ENCODE results near the gene SGF29. TPM values are rescaled to one million over a fixed set of nuclear protein-coding genes. Genes with fewer than 3 reads are reported as not detected.

Gene SGF29
- total RNA-seq, 1 donor = 11.9 TPM

GRCh38 chr16:28513484-28514181 lies 40.1 kb upstream of the SGF29 start:
- no peak for DNase-seq (ENCODE audit: low read depth)
- H3K4me3 ChIP-seq (ENCODE audit: low read depth, low read length) = no peak overlapping the region
- TF ChIP-seq, protein P1, sequence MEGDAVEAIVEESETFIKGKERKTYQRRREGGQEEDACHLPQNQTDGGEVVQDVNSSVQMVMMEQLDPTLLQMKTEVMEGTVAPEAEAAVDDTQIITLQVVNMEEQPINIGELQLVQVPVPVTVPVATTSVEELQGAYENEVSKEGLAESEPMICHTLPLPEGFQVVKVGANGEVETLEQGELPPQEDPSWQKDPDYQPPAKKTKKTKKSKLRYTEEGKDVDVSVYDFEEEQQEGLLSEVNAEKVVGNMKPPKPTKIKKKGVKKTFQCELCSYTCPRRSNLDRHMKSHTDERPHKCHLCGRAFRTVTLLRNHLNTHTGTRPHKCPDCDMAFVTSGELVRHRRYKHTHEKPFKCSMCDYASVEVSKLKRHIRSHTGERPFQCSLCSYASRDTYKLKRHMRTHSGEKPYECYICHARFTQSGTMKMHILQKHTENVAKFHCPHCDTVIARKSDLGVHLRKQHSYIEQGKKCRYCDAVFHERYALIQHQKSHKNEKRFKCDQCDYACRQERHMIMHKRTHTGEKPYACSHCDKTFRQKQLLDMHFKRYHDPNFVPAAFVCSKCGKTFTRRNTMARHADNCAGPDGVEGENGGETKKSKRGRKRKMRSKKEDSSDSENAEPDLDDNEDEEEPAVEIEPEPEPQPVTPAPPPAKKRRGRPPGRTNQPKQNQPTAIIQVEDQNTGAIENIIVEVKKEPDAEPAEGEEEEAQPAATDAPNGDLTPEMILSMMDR (IDR thresholded peaks at IDR 0.05; ENCODE audit: insufficient read depth, low read length) = no peak

DNA sequence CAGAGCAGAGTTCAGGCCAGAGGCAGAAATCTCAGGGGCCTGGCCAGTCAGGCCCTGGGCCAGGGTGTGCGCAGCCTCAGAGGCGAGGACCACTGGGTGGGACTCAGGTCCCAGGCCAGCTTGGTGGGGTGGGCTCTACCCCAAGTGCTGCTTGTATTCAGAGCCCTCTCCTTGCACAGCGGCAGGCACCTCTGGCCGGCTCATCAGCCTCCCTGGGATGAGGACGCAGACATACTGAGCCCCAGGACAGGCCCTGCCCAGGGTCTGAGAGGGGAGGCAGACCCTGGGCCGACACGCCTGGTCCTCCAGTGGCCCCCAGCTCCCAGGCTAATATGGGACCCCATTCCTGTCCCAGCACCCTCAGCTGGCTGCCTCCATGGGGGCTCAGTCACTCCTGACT lies 39.5 kb upstream of the SGF29 start:
- H3K4me3 ChIP-seq (ENCODE audit: low read depth, low read length) = no peak overlapping the region
- no peak for DNase-seq (ENCODE audit: low read depth)
- TF ChIP-seq, protein P1 (IDR thresholded peaks at IDR 0.05; ENCODE audit: insufficient read depth, low read length) = no peak

DNA sequence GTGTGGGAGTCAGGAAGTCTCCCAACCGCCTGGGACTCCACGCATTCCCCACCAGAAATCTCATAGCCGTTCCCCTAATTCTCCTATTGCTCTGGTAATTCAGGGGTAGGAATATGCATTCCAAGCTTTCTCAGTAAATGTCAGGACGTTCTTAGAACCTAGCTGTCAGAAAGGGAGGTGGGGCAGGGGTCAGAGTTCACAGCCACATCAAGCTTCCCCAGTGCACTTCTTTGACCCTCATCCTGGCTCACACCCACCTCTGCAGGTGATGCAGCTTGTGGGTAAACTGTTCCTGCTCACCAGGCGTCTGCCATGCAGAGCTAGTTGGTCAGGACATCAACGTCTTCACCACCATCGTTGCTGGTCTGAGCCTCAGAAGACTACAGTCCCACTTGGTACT lies 33.0 kb upstream of the SGF29 start:
- TF ChIP-seq, protein P1 (IDR thresholded peaks at IDR 0.05; ENCODE audit: insufficient read depth, low read length) = no peak
- no peak for DNase-seq (ENCODE audit: low read depth)
- no peak overlapping the region for H3K4me3 ChIP-seq (ENCODE audit: low read depth, low read length)

GRCh38 chr16:28521436-28521835 lies 32.3 kb upstream of the SGF29 start:
- DNase-seq (ENCODE audit: low read depth) = no peak
- no peak overlapping the region for H3K4me3 ChIP-seq (ENCODE audit: low read depth, low read length)
- TF ChIP-seq, protein P1 (IDR thresholded peaks at IDR 0.05; ENCODE audit: insufficient read depth, low read length) = no peak

GRCh38 chr16:28522792-28523191 lies 30.9 kb upstream of the SGF29 start:
- DNase-seq (ENCODE audit: low read depth) = no peak

GRCh38 chr16:28524681-28525171 lies 29.0 kb upstream of the SGF29 start:
- TF ChIP-seq, protein P1 (IDR thresholded peaks at IDR 0.05; ENCODE audit: insufficient read depth, low read length) = no peak
- H3K4me3 ChIP-seq (ENCODE audit: low read depth, low read length) = no peak overlapping the region
- DNase-seq (ENCODE audit: low read depth) = no peak

More at GRCh38 chr16:28522792-28523191, 30.9 kb upstream of the SGF29 start:
- H3K4me3 ChIP-seq (ENCODE audit: low read depth, low read length) = no peak overlapping the region
- TF ChIP-seq, protein P1 (IDR thresholded peaks at IDR 0.05; ENCODE audit: insufficient read depth, low read length) = no peak
